Thyroid gland (tissue), 4 donors: ENCODE measurements around the gene EFNA5.

Experiments
- POLR2A ChIP-seq, 2 donors: fragments of 450-650 bp; IDR thresholded peaks; one replicate each; pipeline ENCODE4 v1.6.1; 2017; ENCODE audit warnings: antibody characterized with exemption in 2 of 2, mild to moderate bottlenecking in 2 of 2, moderate library complexity in 1 of 2
- TF ChIP-seq, protein P1 (sequence below), 6 experiments: fragments of 200-600 bp in 3 of 6; fragments of 450-650 bp in 3 of 6; sonication (generic) in 3 of 6; IDR thresholded peaks; one replicate each; pipeline ENCODE4 v1.5.1; 2016 to 2019; ENCODE audit warnings: antibody characterized with exemption in 6 of 6, mild to moderate bottlenecking in 2 of 6, inconsistent platforms in 1 of 6, moderate library complexity in 1 of 6

DNA sequence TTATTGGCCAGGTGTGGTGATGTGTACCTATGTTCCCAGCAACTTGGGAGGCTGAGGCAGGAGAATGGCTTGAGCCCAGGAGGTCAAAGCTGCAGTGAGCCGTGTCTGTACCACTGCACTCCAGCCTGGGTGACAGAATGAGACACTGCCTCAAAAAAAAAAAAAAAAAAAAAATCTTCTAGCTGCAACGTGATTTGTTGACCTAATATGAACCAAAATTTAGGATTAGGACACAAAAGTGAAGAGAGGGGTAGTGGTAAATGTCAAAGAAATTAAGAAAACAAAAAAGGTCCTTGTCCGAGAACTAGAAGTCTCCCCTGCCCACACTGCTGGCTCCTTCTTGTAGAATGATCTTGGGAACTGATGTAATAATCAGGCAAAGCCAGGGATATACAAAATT is 272.0 kb downstream of the EFNA5 start:
- TF ChIP-seq, protein P1, sequence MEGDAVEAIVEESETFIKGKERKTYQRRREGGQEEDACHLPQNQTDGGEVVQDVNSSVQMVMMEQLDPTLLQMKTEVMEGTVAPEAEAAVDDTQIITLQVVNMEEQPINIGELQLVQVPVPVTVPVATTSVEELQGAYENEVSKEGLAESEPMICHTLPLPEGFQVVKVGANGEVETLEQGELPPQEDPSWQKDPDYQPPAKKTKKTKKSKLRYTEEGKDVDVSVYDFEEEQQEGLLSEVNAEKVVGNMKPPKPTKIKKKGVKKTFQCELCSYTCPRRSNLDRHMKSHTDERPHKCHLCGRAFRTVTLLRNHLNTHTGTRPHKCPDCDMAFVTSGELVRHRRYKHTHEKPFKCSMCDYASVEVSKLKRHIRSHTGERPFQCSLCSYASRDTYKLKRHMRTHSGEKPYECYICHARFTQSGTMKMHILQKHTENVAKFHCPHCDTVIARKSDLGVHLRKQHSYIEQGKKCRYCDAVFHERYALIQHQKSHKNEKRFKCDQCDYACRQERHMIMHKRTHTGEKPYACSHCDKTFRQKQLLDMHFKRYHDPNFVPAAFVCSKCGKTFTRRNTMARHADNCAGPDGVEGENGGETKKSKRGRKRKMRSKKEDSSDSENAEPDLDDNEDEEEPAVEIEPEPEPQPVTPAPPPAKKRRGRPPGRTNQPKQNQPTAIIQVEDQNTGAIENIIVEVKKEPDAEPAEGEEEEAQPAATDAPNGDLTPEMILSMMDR (IDR thresholded peaks at IDR 0.05), result no peak
- TF ChIP-seq POLR2A (IDR thresholded peaks at IDR 0.05), result no peak
